Tongue (tissue), 3 donors: ENCODE data around the gene NGB. TPM values are rescaled to one million over a fixed set of nuclear protein-coding genes. Genes with fewer than 3 reads are reported as not detected.

ENCODE experiments used
- DNase-seq: peaks from one replicate; pipeline ENCODE4 v3.0.0-alpha.2; 2015
- small RNA-seq: library from RNA; depleted of rRNA; stranded (forward); fragments of <200 nt; gene quantifications from one replicate; pipeline ENCODE3, GENCODE V24; 2014; ENCODE audit warnings: low replicate concordance
- total RNA-seq: library from RNA; depleted of rRNA; stranded (reverse); fragments of >200 nt; gene quantifications from one replicate; pipeline ENCODE4 v1.2.3, GENCODE V29; 2014

Gene NGB
- total RNA-seq, 1 donor from 2014 or later: not detected

GRCh38 chr14:77230914-77231313 is 40.1 kb downstream of the NGB start:
- DNase-seq: no peak

- DNase-seq: no peak
These were observed 43.0 kb downstream of the NGB start for GRCh38 chr14:77228056-77228455.

GRCh38 chr14:77225892-77226557 is 45.0 kb downstream of the NGB start:
- DNase-seq: no peak

- no peak for DNase-seq
These were observed 45.8 kb downstream of the NGB start for GRCh38 chr14:77225254-77225653.

- DNase-seq: no peak
These were observed 46.8 kb downstream of the NGB start for GRCh38 chr14:77224212-77224611.

GRCh38 chr14:77222546-77223225 is 48.3 kb downstream of the NGB start:
- DNase-seq: no peak

- no peak for DNase-seq
These were observed 49.6 kb downstream of the NGB start for GRCh38 chr14:77221241-77221871.

- no peak for DNase-seq
These were observed 50.6 kb downstream of the NGB start for GRCh38 chr14:77220246-77221017.

- DNase-seq: no peak
These were observed 51.4 kb downstream of the NGB start for GRCh38 chr14:77219591-77219990.

- no peak for DNase-seq
These were observed 53.5 kb downstream of the NGB start for GRCh38 chr14:77217551-77217950.

Small RNAs within 50 kb of the gene (small RNA-seq; reads per million reads assigned to genes)
- not detected for gene MIR1260A

Other genes starting within 250 kb of the NGB start
- gene IRF2BPL, start 242.5 kb downstream of the NGB start, total RNA-seq: 47.7 TPM
- 42.4 TPM for gene CIPC, start 172.9 kb downstream of the NGB start, total RNA-seq
- 0.41 TPM for gene ZDHHC22, start 129.4 kb downstream of the NGB start, total RNA-seq
- 0.92 TPM for gene TMEM63C, start 89.4 kb downstream of the NGB start, total RNA-seq
- gene POMT2, start 49.7 kb upstream of the NGB start, total RNA-seq: 26.8 TPM
- 8.9 TPM for gene GSTZ1, start 49.8 kb upstream of the NGB start, total RNA-seq
- 7.2 TPM for gene TMED8, start 105.9 kb upstream of the NGB start, total RNA-seq
- 0.51 TPM for gene SAMD15, start 106.2 kb upstream of the NGB start, total RNA-seq
- not detected for gene NOXRED1, start 152.3 kb upstream of the NGB start, total RNA-seq
- 21.1 TPM for gene VIPAS39, start 186.4 kb upstream of the NGB start, total RNA-seq
- 132 TPM for gene AHSA1, start 186.9 kb upstream of the NGB start, total RNA-seq
- not detected for gene ISM2, start 227.6 kb upstream of the NGB start, total RNA-seq